ENCODE data around the gene IKBIP. TPM values are rescaled to one million over a fixed set of nuclear protein-coding genes. Genes with fewer than 3 reads are reported as not detected.

IKBIP gene
- total RNA-seq, 4 donors from 2014 or later: 4.2 to 14.0 (median 10.2) TPM

- Histone ChIP-seq H3K27me3 (no peaks in the 10 kb centered on the region), H3K36me3 (no peaks in the 10 kb centered on the region), H3K27ac (replicated peaks in 1 of 4) (no peak overlapping the region), H3K4me1 (no peaks in the 10 kb centered on the region), H3K4me3 (no peak overlapping the region), H3K9me3 (no peaks in the 10 kb centered on the region)
- 82% methylated on average over 4 of the region's 4 CpGs for WGBS
- TF ChIP-seq EP300 (IDR thresholded peaks at IDR 0.05): no peak
- no peak for TF ChIP-seq POLR2AphosphoS5 (IDR thresholded peaks at IDR 0.05)
- TF ChIP-seq POLR2A (IDR thresholded peaks at IDR 0.05; ENCODE audit: low read depth): no peak
- TF ChIP-seq CTCF (IDR thresholded peaks at IDR 0.05): no peak
- intact Hi-C loops (cut with DNase I): no loop called here
- no peak for DNase-seq (ENCODE audit: extremely low spot score)
Observed at GRCh38 chr12:98635657-98636323, 8.8 kb downstream of the IKBIP start.

GRCh38 chr12:98618952-98619351 lies 25.6 kb downstream of the IKBIP start:
- no peak overlapping the region for H3K4me3 ChIP-seq
- no peak for DNase-seq (ENCODE audit: extremely low spot score)
- TF ChIP-seq POLR2AphosphoS5 (IDR thresholded peaks at IDR 0.05): peak in 1 of 2 donors; percentile 27
- TF ChIP-seq CTCF (IDR thresholded peaks at IDR 0.05): no peak
- no peaks in the 10 kb centered on the region for H3K27me3 ChIP-seq
- H3K27ac ChIP-seq (replicated peaks in 1 of 4): no peak overlapping the region
- 58% methylated on average over 4 of the region's 4 CpGs for WGBS
- H3K4me1 ChIP-seq: no peaks in the 10 kb centered on the region
- no peaks in the 10 kb centered on the region for H3K9me3 ChIP-seq
- no peaks in the 10 kb centered on the region for H3K36me3 ChIP-seq
- intact Hi-C loops (cut with DNase I): no loop called here

- H3K4me1 ChIP-seq: no peaks in the 10 kb centered on the region
- intact Hi-C loops (cut with DNase I): no loop called here
- no peaks in the 10 kb centered on the region for H3K27me3 ChIP-seq
- TF ChIP-seq EP300 (IDR thresholded peaks at IDR 0.05): no peak
- no peak for TF ChIP-seq POLR2A (IDR thresholded peaks at IDR 0.05; ENCODE audit: low read depth)
- no peak for TF ChIP-seq CTCF (IDR thresholded peaks at IDR 0.05)
- no peak for TF ChIP-seq POLR2AphosphoS5 (IDR thresholded peaks at IDR 0.05)
- no peak overlapping the region for H3K27ac ChIP-seq (replicated peaks in 1 of 4)
- no peak for DNase-seq (ENCODE audit: extremely low spot score)
- WGBS: 79% methylated on average over 5 of the region's 5 CpGs
- H3K36me3 ChIP-seq: no peaks in the 10 kb centered on the region
- no peak overlapping the region for H3K4me3 ChIP-seq
- no peaks in the 10 kb centered on the region for H3K9me3 ChIP-seq
Observed at GRCh38 chr12:98612696-98613334, 31.8 kb downstream of the IKBIP start.

GRCh38 chr12:98610596-98610995 lies 34.0 kb downstream of the IKBIP start:
- Histone ChIP-seq H3K9me3 (no peaks in the 10 kb centered on the region), H3K36me3 (peaks cover 0 to under 1% (median 0%) of the 10 kb centered on the region in 4 donors), H3K4me1 (no peaks in the 10 kb centered on the region), H3K4me3 (no peak overlapping the region), H3K27me3 (no peaks in the 10 kb centered on the region), H3K27ac (replicated peaks in 1 of 4) (no peak overlapping the region)
- WGBS: 96% methylated on average over 2 of the region's 2 CpGs
- no peak for DNase-seq (ENCODE audit: extremely low spot score)
- TF ChIP-seq POLR2A (IDR thresholded peaks at IDR 0.05; ENCODE audit: low read depth) (no peak), CTCF (IDR thresholded peaks at IDR 0.05) (no peak), POLR2AphosphoS5 (IDR thresholded peaks at IDR 0.05) (no peak), EP300 (IDR thresholded peaks at IDR 0.05) (no peak)
- intact Hi-C loops (cut with DNase I): no loop called here
